Neuronal stem cell (in vitro differentiated cells): ENCODE results near the gene FAM107B.

Source experiments
- DNase-seq: peaks from one replicate; pipeline ENCODE4 v3.0.0-alpha.2; 2013; ENCODE audit warnings: low spot score
- H2AFZ ChIP-seq: one replicate; pipeline ENCODE4 v1.6.1; 2013; ENCODE audit warnings: mild to moderate bottlenecking, low read length, inconsistent platforms
- H2AK5ac ChIP-seq: 2 replicates; pipeline ENCODE4 v1.6.1; 2013; ENCODE audit warnings: low read depth, mild to moderate bottlenecking, inconsistent platforms, low read length, moderate library complexity, mixed read lengths
- H2BK120ac ChIP-seq: 2 replicates; pipeline ENCODE4 v1.6.1; 2013; ENCODE audit warnings: low read depth, mild to moderate bottlenecking, inconsistent platforms, low read length, moderate library complexity, mixed read lengths
- H2BK12ac ChIP-seq: one replicate; pipeline ENCODE4 v1.6.1; 2013; ENCODE audit warnings: low read length, inconsistent platforms
- H2BK15ac ChIP-seq: 2 replicates; pipeline ENCODE4 v1.6.1; 2013; ENCODE audit warnings: mild to moderate bottlenecking, low read length, inconsistent platforms, mixed read lengths
- H2BK5ac ChIP-seq: one replicate; pipeline ENCODE4 v1.6.1; 2013; ENCODE audit warnings: inconsistent platforms, mild to moderate bottlenecking, low read length, moderate library complexity
- H3K14ac ChIP-seq: one replicate; pipeline ENCODE4 v1.6.1; 2013; ENCODE audit warnings: low read length, inconsistent platforms
- H3K18ac ChIP-seq: 2 replicates; pipeline ENCODE4 v1.6.1; 2013; ENCODE audit warnings: low read length, inconsistent platforms
- H3K23ac ChIP-seq: 2 replicates; pipeline ENCODE4 v1.6.1; 2013; ENCODE audit warnings: low read depth, mild to moderate bottlenecking, mixed read lengths, low read length, inconsistent platforms; ENCODE audit not compliant: poor library complexity
- H3K27ac ChIP-seq: replicated peaks from 3 replicates; pipeline ENCODE4 v1.5.1; 2013; ENCODE audit warnings: low read length, inconsistent platforms
- H3K27me3 ChIP-seq, 3 experiments: 2 replicates each; pipeline ENCODE4 v1.6.1; 2013; ENCODE audit warnings: low read length in 3 of 3, mild to moderate bottlenecking in 2 of 3, inconsistent platforms in 1 of 3, low read depth in 1 of 3, mixed read lengths in 1 of 3, moderate library complexity in 1 of 3; ENCODE audit not compliant: control insufficient read depth in 3 of 3, insufficient read depth in 3 of 3
- H3K36me3 ChIP-seq, 2 donors: replicated peaks in 1 of 2; 2 replicates each; pipeline ENCODE4 v1.6.1; 2013; ENCODE audit warnings: low read length in 2 of 2; ENCODE audit not compliant: control insufficient read depth in 2 of 2, insufficient read depth in 2 of 2
- H3K4ac ChIP-seq: 2 replicates; pipeline ENCODE4 v1.6.1; 2013; ENCODE audit warnings: inconsistent platforms, mild to moderate bottlenecking, low read length, moderate library complexity
- H3K4me1 ChIP-seq, 2 donors: 1 replicate in 1 of 2; 2 replicates in 1 of 2; pipeline ENCODE4 v1.6.1; 2013; ENCODE audit warnings: low read length in 2 of 2, low read depth in 1 of 2; ENCODE audit not compliant: control insufficient read depth in 2 of 2, insufficient read depth in 1 of 2
- H3K4me2 ChIP-seq: one replicate; pipeline ENCODE4 v1.6.1; 2013; ENCODE audit warnings: mild to moderate bottlenecking, low read length, inconsistent platforms; ENCODE audit not compliant: insufficient read depth, poor library complexity, severe bottlenecking
- H3K4me3 ChIP-seq, 2 donors: 2 replicates each; pipeline ENCODE4 v1.5.1; 2013; ENCODE audit warnings: low read length in 2 of 2, mild to moderate bottlenecking in 2 of 2, inconsistent platforms in 1 of 2, moderate library complexity in 1 of 2
- H3K79me1 ChIP-seq: one replicate; pipeline ENCODE4 v1.6.1; 2013; ENCODE audit warnings: low read depth, mild to moderate bottlenecking, inconsistent platforms, low read length, moderate library complexity
- H3K9ac ChIP-seq: one replicate; pipeline ENCODE4 v1.6.1; 2013; ENCODE audit warnings: mild to moderate bottlenecking, low read depth, low read length, inconsistent platforms; ENCODE audit not compliant: poor library complexity
- H3K9me3 ChIP-seq, 2 donors: replicated peaks in 1 of 2; 2 replicates each; pipeline versions ENCODE3 to v1.6.1; 2013; ENCODE audit warnings: low read length in 2 of 2, mild to moderate bottlenecking in 2 of 2, inconsistent platforms in 1 of 2, low read depth in 1 of 2, mixed read lengths in 1 of 2, moderate library complexity in 1 of 2; ENCODE audit not compliant: control insufficient read depth in 2 of 2, insufficient read depth in 1 of 2
- H4K8ac ChIP-seq: one replicate; pipeline ENCODE4 v1.6.1; 2013; ENCODE audit warnings: low read depth, mild to moderate bottlenecking, inconsistent platforms, low read length, moderate library complexity
- H4K91ac ChIP-seq: one replicate; pipeline ENCODE4 v1.6.1; 2013; ENCODE audit warnings: low read length, low read depth, mild to moderate bottlenecking, inconsistent platforms; ENCODE audit not compliant: poor library complexity
- WGBS, 2 donors: extraction: QIAGEN DNeasy Blood & Tissue Kit; methylation state at CpG; one replicate each; pipeline ENCODE4 v1.1.7; 2013; ENCODE audit warnings: missing lambda C conversion rate in 2 of 2, mixed read lengths in 1 of 2; ENCODE audit not compliant: insufficient read length in 2 of 2, insufficient replicate concordance in 1 of 2; ENCODE audit errors: extremely low coverage in 2 of 2; 5-methylcytosine and 5-hydroxymethylcytosine counted together

FAM107B gene

DNA sequence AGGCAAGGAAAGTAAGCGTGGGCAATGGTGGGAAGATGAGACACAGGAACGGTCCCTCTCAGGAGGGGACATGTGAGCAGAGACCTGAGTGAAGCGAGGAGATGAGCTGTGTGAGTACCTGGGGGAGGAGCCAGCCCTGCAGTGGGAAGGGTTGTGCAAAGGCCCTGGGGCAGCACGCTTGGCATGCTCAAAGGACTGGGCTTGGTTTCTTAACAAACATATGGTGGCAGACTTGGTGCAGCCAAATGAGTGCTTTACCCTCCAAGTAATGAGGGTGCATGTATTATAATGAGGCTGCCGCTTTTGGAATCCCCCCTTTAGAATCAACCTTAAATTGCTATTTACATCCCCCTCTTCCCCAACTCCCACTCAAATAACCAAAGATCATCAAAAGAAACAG, 291.3 kb downstream of the FAM107B start:
- Histone ChIP-seq H3K27me3 (no peaks in the 10 kb centered on the region), H2AK5ac (no peak overlapping the region), H3K4me3 (no peak overlapping the region), H3K4me2 (no peak overlapping the region), H2BK12ac (no peak overlapping the region), H3K23ac (no peak overlapping the region), H4K8ac (no peak overlapping the region), H2BK120ac (no peak overlapping the region), H3K79me1 (no peaks in the 10 kb centered on the region), H3K9me3 (peaks cover 0 to 1% of the 10 kb centered on the region in 2 donors), H2BK5ac (no peak overlapping the region), H3K18ac (no peak overlapping the region), H3K4ac (no peak overlapping the region), H3K4me1 (no peaks in the 10 kb centered on the region), H3K14ac (no peak overlapping the region), H3K9ac (no peak overlapping the region), H3K36me3 (no peaks in the 10 kb centered on the region), H4K91ac (no peak overlapping the region), H2BK15ac (no peak overlapping the region), H2AFZ (no peak overlapping the region), H3K27ac (no peak overlapping the region)
- no peak for DNase-seq
- no CpG with 5 or more reads among the region's 5 CpGs for WGBS, 2 donors

DNA sequence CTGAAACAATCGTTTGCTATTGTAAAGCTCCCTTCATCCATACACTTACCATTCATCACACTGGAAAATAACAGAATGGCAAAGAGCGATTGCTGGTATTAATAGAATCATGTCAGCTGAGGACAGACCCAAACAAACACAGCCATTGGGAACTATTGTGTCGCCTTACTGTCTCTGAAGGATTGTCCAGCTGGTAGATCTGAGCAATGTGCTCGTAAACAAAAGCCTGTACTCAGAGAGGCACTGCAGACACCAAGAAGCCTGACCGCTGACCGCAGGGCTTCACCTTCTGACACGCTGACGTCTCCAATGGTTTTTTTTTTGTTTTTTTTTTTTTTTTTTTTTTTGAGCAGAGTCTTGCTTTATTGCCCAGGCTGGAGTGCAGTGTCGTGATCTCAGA, 292.9 kb downstream of the FAM107B start:
- Histone ChIP-seq H4K8ac (no peak overlapping the region), H3K4me2 (no peak overlapping the region)

GRCh38 chr10:14481014-14481413, 293.7 kb downstream of the FAM107B start:
- H2BK15ac ChIP-seq, result no peak overlapping the region
- H3K79me1 ChIP-seq, result no peaks in the 10 kb centered on the region
- no peak overlapping the region for H4K8ac ChIP-seq
- no peak overlapping the region for H2AK5ac ChIP-seq
- no peak overlapping the region for H3K14ac ChIP-seq
- H2AFZ ChIP-seq, result no peak overlapping the region
- peaks cover 0 to 1% of the 10 kb centered on the region in 2 donors for H3K9me3 ChIP-seq
- H3K4ac ChIP-seq, result no peak overlapping the region
- no peak overlapping the region for H3K9ac ChIP-seq
- H3K4me1 ChIP-seq, result peaks cover 0 to 3% of the 10 kb centered on the region in 2 donors
- no peak overlapping the region for H3K18ac ChIP-seq
- H3K4me3 ChIP-seq, result no peak overlapping the region
- no peak overlapping the region for H3K4me2 ChIP-seq
- no peak overlapping the region for H2BK12ac ChIP-seq
- no peaks in the 10 kb centered on the region for H3K27me3 ChIP-seq
- H3K36me3 ChIP-seq, result no peaks in the 10 kb centered on the region
- DNase-seq, result no peak
- H2BK120ac ChIP-seq, result no peak overlapping the region
- H2BK5ac ChIP-seq, result no peak overlapping the region
- no CpG with 5 or more reads among the region's 4 CpGs for WGBS, 2 donors
- H3K27ac ChIP-seq, result no peak overlapping the region
- no peak overlapping the region for H4K91ac ChIP-seq
- no peak overlapping the region for H3K23ac ChIP-seq

More for the DNA sequence above, 292.9 kb downstream of the FAM107B start:
- Histone ChIP-seq H2BK15ac (no peak overlapping the region), H3K18ac (no peak overlapping the region), H3K4me3 (no peak overlapping the region), H2AFZ (no peak overlapping the region), H3K79me1 (no peaks in the 10 kb centered on the region), H2BK120ac (no peak overlapping the region), H3K36me3 (no peaks in the 10 kb centered on the region), H3K9ac (no peak overlapping the region), H4K91ac (no peak overlapping the region), H2AK5ac (no peak overlapping the region), H3K9me3 (peaks cover 0 to 1% of the 10 kb centered on the region in 2 donors), H3K27me3 (no peaks in the 10 kb centered on the region), H2BK12ac (no peak overlapping the region), H3K4ac (no peak overlapping the region), H3K14ac (no peak overlapping the region), H3K27ac (no peak overlapping the region), H3K23ac (no peak overlapping the region), H3K4me1 (peaks cover 0 to 3% of the 10 kb centered on the region in 2 donors), H2BK5ac (no peak overlapping the region)
- no peak for DNase-seq
- WGBS, 2 donors, result no CpG with 5 or more reads among the region's 9 CpGs

- Histone ChIP-seq H3K4me2 (no peak overlapping the region), H4K91ac (no peak overlapping the region), H3K27me3 (no peaks in the 10 kb centered on the region), H3K9me3 (peaks cover 0 to 1% of the 10 kb centered on the region in 2 donors), H2BK5ac (no peak overlapping the region), H3K4ac (no peak overlapping the region), H3K36me3 (no peaks in the 10 kb centered on the region), H3K9ac (no peak overlapping the region), H2AFZ (peak overlapping the region; percentile 73), H2BK12ac (no peak overlapping the region), H2BK120ac (no peak overlapping the region), H3K18ac (no peak overlapping the region), H3K23ac (no peak overlapping the region), H2AK5ac (no peak overlapping the region), H3K27ac (no peak overlapping the region), H2BK15ac (no peak overlapping the region), H3K4me3 (no peak overlapping the region), H3K14ac (no peak overlapping the region), H4K8ac (no peak overlapping the region), H3K79me1 (no peaks in the 10 kb centered on the region), H3K4me1 (peaks cover 0 to 3% of the 10 kb centered on the region in 2 donors)
- WGBS, 2 donors, result no CpG with 5 or more reads among the region's 3 CpGs
- DNase-seq, result peak; percentile 59
Measured at GRCh38 chr10:14478604-14479003, 296.1 kb downstream of the FAM107B start.
